RWPE2 (cell line): ENCODE results near the gene TLL2.

Experiments used
- ATAC-seq: fragments of 200-7000 bp; cut with Tn5 transposase; 3 replicates; pipeline ENCODE4 v1.9.1; 2021; ENCODE audit warnings: low read depth
- DNase-seq: peaks from one replicate; pipeline ENCODE4 v3.0.0-alpha.2; 2020; ENCODE audit warnings: low spot score
- H3K27ac ChIP-seq: fragments of 450-650 bp; 2 replicates; pipeline ENCODE4 v1.5.1; 2017; ENCODE audit warnings: mild to moderate bottlenecking; ENCODE audit not compliant: poor library complexity, severe bottlenecking
- H3K27me3 ChIP-seq: fragments of 250-450 bp; sonication (Bioruptor Pico); 2 replicates; pipeline ENCODE4 v1.5.1; 2021; ENCODE audit warnings: mild to moderate bottlenecking, moderate library complexity; ENCODE audit not compliant: insufficient read depth, poor library complexity, severe bottlenecking
- H3K36me3 ChIP-seq: fragments of 250-450 bp; sonication (Bioruptor Pico); 2 replicates; pipeline ENCODE4 v1.5.1; 2020; ENCODE audit warnings: low read depth, mild to moderate bottlenecking, moderate library complexity
- H3K4me1 ChIP-seq: fragments of 250-450 bp; sonication (Bioruptor Pico); 2 replicates; pipeline ENCODE4 v1.5.1; 2021; ENCODE audit warnings: mild to moderate bottlenecking, moderate library complexity; ENCODE audit not compliant: insufficient read depth, poor library complexity, severe bottlenecking
- H3K4me3 ChIP-seq: fragments of 250-450 bp; sonication (Bioruptor Pico); 2 replicates; pipeline ENCODE4 v1.5.1; 2021; ENCODE audit warnings: mild to moderate bottlenecking, moderate library complexity; ENCODE audit not compliant: severe bottlenecking
- H3K9me3 ChIP-seq: fragments of 250-450 bp; sonication (Bioruptor Pico); 2 replicates; pipeline ENCODE4 v1.5.1; 2021; ENCODE audit warnings: mild to moderate bottlenecking, moderate library complexity; ENCODE audit not compliant: severe bottlenecking
- TF ChIP-seq, protein P1 (sequence below): fragments of 450-650 bp; IDR thresholded peaks from one replicate; pipeline ENCODE4 v1.5.1; 2017; ENCODE audit warnings: mild to moderate bottlenecking, moderate library complexity; ENCODE audit not compliant: poor library complexity, severe bottlenecking

The TLL2 gene

DNA sequence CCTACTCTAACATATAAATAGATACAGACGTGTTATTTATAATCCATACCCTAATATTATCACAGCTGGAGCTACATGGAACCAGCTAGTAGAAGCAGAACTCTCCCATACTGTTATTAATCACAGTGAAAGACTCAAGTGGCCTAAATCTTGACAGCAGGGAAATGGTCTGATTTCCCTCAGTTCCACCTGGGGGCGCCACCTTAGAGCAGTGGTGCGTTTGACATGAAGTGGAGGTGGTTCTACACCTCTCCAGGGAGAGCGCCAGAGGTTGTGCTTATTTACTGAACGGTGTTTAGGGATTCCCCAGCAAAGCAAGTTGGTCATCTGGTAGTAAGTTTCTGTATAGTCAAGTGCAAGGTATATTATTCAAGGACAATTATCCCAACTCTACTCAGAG lies 191.9 kb downstream of the TLL2 start:
- Histone ChIP-seq H3K4me3 (no peak overlapping the region), H3K27me3 (peaks cover 20% of the 10 kb centered on the region), H3K36me3 (no peaks in the 10 kb centered on the region), H3K4me1 (no peaks in the 10 kb centered on the region), H3K9me3 (no peaks in the 10 kb centered on the region), H3K27ac (no peak overlapping the region)
- DNase-seq = no peak
- TF ChIP-seq, protein P1, sequence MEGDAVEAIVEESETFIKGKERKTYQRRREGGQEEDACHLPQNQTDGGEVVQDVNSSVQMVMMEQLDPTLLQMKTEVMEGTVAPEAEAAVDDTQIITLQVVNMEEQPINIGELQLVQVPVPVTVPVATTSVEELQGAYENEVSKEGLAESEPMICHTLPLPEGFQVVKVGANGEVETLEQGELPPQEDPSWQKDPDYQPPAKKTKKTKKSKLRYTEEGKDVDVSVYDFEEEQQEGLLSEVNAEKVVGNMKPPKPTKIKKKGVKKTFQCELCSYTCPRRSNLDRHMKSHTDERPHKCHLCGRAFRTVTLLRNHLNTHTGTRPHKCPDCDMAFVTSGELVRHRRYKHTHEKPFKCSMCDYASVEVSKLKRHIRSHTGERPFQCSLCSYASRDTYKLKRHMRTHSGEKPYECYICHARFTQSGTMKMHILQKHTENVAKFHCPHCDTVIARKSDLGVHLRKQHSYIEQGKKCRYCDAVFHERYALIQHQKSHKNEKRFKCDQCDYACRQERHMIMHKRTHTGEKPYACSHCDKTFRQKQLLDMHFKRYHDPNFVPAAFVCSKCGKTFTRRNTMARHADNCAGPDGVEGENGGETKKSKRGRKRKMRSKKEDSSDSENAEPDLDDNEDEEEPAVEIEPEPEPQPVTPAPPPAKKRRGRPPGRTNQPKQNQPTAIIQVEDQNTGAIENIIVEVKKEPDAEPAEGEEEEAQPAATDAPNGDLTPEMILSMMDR = no peak
- no peak for ATAC-seq

DNA sequence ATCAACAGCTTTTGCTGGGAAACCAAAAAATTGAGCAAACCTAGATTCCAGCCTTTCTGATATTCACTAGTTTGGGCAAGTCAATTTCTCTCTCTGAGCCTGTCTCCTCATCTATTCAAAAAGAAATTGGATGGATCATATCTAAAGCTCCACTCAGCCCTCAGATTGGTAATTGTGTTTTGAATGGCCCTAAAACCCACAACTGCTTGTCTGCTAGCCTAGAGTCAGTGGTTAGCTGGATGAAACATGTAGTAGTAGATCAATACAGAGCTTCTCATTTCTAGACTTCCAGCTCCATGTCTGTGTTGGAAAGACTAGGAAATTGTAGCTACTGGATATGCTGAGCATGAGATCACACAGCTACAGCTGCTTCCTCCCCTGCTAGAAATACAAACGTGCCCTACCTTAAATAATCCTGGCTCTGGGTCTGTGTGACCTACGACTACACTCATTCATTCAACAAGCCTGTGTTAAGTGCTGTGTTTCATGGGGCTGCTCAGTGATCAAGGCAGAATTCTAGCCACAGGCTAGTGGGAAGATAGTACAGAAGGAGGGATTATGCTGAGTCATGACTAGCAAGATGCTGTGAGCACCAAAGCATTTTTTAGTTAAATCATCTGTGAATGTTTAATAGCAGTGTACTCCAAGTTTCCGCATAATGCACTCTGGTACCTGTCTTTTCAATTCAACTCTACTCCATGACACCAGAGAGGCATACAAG lies 193.8 kb downstream of the TLL2 start:
- no peaks in the 10 kb centered on the region for H3K4me1 ChIP-seq
- no peak overlapping the region for H3K27ac ChIP-seq
- TF ChIP-seq, protein P1 = no peak
- no peak overlapping the region for H3K4me3 ChIP-seq
- H3K36me3 ChIP-seq = no peaks in the 10 kb centered on the region
- DNase-seq (no peak), ATAC-seq (no peak)
- H3K9me3 ChIP-seq = no peaks in the 10 kb centered on the region
- H3K27me3 ChIP-seq = peaks cover 12% of the 10 kb centered on the region

DNA sequence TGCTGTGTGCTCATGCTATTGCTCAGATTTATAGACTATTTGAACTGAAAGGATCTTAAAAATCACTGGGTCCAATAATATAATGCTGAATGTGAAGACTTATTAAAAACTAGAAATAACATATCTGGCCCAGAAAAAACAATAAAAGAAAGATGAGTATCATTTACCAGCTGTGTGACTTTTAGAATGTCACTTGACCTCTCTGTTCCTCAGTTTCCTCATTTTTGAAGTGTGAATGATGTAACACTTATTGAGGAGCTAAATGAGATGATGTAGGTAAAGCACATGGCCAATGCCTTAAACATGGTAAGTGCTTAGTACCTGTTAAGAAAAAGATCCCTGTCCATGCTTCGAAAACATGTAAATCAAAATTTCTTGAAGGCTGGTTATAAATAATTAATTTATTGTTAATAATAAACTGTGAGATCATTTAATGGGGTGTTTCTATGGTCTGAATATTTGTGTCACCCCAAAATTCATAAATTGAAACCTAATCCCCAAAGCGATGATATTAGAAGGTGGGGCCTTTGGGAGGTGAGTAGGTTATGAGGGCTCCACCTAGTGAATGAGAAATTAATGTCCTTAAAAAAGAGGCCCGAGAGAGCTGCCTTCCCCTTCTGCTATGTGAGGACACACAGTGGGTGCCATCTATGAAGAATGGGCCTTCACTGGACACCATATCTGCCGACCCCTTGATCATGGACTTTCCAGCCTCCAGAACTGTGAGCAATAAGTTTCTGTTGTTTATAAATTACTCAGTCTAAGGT lies 196.5 kb downstream of the TLL2 start:
- TF ChIP-seq, protein P1 = peak; percentile 9
- Histone ChIP-seq H3K4me3 (no peak overlapping the region), H3K27ac (no peak overlapping the region), H3K4me1 (no peaks in the 10 kb centered on the region), H3K27me3 (peaks cover 4% of the 10 kb centered on the region), H3K36me3 (no peaks in the 10 kb centered on the region), H3K9me3 (no peaks in the 10 kb centered on the region)
- ATAC-seq (no peak), DNase-seq (no peak)
